Kidney glomerular epithelial cell (primary cell): ENCODE measurements around the gene SMAD9.

ENCODE experiments used
- DNase-seq: peaks from one replicate; lab custom pipeline; 2025; lab: John Stamatoyannopoulos, UW

SMAD9 gene

GRCh38 chr13:36817996-36818803, 101.8 kb downstream of the SMAD9 start:
- no peak for DNase-seq

DNA sequence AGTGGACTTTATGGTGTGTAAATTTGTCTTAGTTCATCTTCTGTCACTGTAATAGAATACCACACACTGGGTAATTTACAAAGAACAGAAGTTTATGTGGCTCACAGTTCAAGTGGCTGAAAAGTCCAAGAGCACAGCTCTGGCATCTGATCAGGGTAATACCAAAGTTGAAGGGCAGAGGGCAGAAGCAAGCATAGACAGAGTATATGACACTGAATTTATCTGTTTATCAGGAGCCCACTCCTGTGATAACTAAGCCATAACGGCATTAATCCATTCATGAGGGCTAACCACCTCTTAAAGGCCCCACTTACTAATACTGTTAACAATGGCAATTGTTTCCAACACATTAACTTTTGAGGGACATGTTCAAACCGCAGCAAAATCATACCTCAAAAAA, 105.0 kb downstream of the SMAD9 start:
- no peak for DNase-seq

DNA sequence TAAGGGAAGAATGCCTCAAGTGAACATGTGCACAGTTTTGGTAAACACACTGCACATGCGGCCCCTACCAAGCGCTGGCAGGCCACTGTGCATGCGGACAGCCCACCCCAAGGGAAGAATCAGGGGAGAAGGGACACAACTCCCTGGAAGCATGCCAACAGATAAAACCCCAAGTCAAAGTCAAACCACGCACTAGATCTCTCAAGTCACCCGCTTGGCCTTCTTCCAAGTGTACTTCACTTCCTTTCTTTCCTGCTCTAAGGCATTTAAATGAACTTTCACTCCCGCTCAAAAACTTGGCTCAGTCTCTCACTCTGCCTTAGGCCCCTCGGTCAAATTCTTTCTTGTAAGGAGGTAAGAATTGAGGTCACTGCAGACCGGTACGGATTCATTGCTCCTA, 105.6 kb downstream of the SMAD9 start:
- DNase-seq: no peak

DNA sequence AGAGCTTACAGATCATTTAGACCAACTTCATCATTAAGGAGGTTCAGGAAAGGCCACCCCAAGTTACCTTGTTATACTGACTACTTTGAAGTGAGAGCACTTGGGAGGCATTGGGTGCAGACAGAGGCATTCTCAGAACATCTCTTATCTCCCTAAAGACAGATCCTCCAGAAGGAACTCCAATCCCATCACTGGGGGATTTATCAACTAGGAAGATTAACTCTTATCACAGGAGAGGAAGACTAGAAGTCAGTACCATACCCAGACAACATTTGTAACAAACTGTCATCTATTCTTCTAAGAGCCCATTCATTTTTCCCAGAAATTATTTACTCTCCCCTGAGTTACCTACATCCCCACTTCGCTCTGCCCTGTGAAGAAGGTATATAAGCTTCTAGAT, 106.8 kb downstream of the SMAD9 start:
- DNase-seq: no peak

DNA sequence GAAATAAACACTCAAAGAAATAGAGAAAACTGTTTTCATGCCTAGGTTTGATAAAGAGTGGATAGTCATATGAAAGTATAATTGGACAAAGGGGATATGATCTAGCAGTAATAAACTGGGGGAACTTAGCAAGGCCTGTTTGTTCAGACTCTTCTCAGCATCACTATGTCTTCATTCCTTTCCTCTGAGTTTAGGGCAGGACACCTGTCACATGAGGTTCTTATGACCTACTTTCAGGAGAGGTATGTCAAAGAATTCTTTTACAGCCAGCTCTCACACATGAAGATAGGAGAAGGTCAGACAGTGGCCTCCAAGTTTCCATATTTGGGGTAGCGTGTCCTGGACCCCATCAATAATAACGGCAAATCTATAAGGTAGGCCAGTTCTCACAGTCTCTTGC, 112.4 kb downstream of the SMAD9 start:
- no peak for DNase-seq

DNA sequence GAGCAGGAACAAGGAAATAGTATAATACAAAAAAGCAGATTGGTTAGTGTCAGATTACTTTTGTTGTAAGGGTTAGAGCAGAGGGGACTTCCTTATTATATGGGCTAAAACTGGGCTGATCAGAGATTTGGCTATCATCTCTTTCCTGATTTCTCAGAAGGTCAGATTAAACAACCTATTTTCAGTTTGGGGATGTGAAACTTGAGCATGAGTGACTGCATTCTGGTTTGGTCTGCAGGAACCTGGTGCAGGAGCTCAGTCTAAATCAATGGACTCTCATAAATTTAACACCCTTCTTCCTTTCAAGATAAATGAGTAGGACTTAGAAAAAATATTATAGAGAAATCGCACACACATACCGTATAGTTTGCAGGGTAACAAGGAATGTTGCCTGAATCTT, 113.9 kb downstream of the SMAD9 start:
- no peak for DNase-seq

DNA sequence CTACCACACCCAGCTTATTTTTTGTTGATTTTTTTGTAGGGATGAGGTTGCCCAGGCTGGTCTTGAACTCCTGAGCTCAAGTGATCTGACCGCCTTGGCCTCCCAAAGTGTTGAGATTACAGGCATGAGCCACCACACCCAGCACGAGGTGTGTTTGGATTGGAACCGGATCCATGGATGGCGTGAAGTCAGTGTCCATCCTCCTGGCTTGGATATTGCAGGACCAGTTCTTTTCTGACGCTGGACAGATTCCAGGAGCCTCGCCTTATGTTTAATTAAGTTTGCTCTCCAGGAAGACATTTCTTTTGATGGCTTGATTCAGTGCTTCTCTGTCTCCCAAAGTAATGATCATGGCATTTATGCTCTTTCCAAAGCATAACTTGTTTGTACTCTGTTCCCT, 115.5 kb downstream of the SMAD9 start:
- DNase-seq: no peak

GRCh38 chr13:36801035-36801434, 119.0 kb downstream of the SMAD9 start:
- DNase-seq: peak; percentile 11

GRCh38 chr13:36796052-36796451, 124.0 kb downstream of the SMAD9 start:
- DNase-seq: no peak

DNA sequence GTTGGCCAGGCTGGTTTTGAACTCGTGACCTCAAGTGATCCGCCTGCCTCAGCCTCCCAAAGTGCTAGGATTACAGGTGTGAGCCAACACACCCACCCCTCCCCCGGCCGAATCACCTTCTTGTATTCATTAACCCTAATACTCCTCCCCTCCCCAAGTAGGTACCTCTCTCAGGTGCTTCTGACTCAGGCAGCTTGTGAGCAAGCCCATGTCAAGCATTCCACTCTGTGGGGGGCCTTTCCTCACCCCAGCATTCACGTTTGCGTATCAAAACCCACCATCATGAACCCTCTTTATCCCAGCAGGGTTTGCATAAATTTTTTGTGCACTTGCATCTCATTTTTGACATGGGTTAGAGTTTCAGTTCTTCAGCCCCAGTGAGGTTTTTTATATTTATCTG, 124.6 kb downstream of the SMAD9 start:
- DNase-seq: no peak
